OCI-LY7 (cell line): Measurements from ENCODE around the gene PPP4R3C. TPM values are rescaled to one million over a fixed set of nuclear protein-coding genes. Genes with fewer than 3 reads are reported as not detected.
"Not testable (repeated sequence)": the region's sequence is repeated elsewhere in the genome, so short reads cannot be mapped to it uniquely, and the experiment has no call there.

ENCODE experiments used
- BruUV-seq: library from RNA; stranded (reverse); fragments of 400-500 nt; replicated peaks from 2 replicates; lab custom pipeline; 2021; lab: Mats Ljungman, UMichigan
- CTCF ChIA-PET: fragments of 300-600 bp; sonication (Branson Sonifier 250); formaldehyde crosslinking; loops from one replicate; lab custom pipeline; 2022; ENCODE audit warnings: antibody characterized with exemption; ENCODE audit not compliant: unreplicated experiment; lab: Charles Lee
- POLR2A ChIA-PET: fragments of 300-600 bp; sonication (Branson Sonifier 250); formaldehyde crosslinking; loops from one replicate; lab custom pipeline; 2022; ENCODE audit warnings: antibody characterized with exemption; lab: Charles Lee
- DNase-seq: peaks from one replicate; pipeline ENCODE4 v3.0.0-alpha.2; 2015; ENCODE audit warnings: low spot score
- H2AFZ ChIP-seq: fragments of 200-600 bp; sonication (generic), shearing (Covaris generic); 2 replicates; pipeline ENCODE4 v1.6.1; 2014; ENCODE audit warnings: mild to moderate bottlenecking, antibody characterized with exemption, low read length, moderate library complexity
- H3K27ac ChIP-seq: fragments of 200-600 bp; sonication (generic); 2 replicates; pipeline ENCODE4 v1.5.1; 2014; ENCODE audit warnings: mixed run types, low read depth, mild to moderate bottlenecking, moderate library complexity, low read length, inconsistent platforms; ENCODE audit not compliant: poor library complexity, severe bottlenecking
- H3K36me3 ChIP-seq: fragments of 200-600 bp; sonication (generic); 2 replicates; pipeline ENCODE4 v1.6.1; 2014; ENCODE audit warnings: mild to moderate bottlenecking, antibody characterized with exemption, low read length, moderate library complexity, mixed read lengths; ENCODE audit not compliant: insufficient read depth
- H3K4me1 ChIP-seq: fragments of 200-600 bp; sonication (generic); 2 replicates; pipeline ENCODE4 v1.5.1; 2014; ENCODE audit warnings: mild to moderate bottlenecking, low read length; ENCODE audit not compliant: insufficient read depth, poor library complexity, severe bottlenecking
- H3K4me2 ChIP-seq: fragments of 200-600 bp; sonication (generic); 2 replicates; pipeline ENCODE4 v1.6.1; 2014; ENCODE audit warnings: mild to moderate bottlenecking, low read length
- H3K4me3 ChIP-seq: fragments of 200-600 bp; sonication (generic); 2 replicates; pipeline ENCODE4 v1.5.1; 2014; ENCODE audit warnings: mild to moderate bottlenecking, low read depth, low read length; ENCODE audit not compliant: poor library complexity, severe bottlenecking
- H3K79me2 ChIP-seq: fragments of 200-600 bp; sonication (generic); 2 replicates; pipeline ENCODE4 v1.6.1; 2016; ENCODE audit warnings: low read depth, mild to moderate bottlenecking, low read length, moderate library complexity, mixed read lengths; ENCODE audit not compliant: insufficient read depth
- H3K9me2 ChIP-seq: fragments of 200-600 bp; sonication (generic); 2 replicates; pipeline ENCODE4 v1.6.1; 2016; ENCODE audit warnings: mild to moderate bottlenecking, low read length, mixed read lengths; ENCODE audit not compliant: insufficient read depth
- H3K9me3 ChIP-seq: fragments of 200-600 bp; sonication (generic); 2 replicates; pipeline ENCODE4 v1.6.1; 2014; ENCODE audit warnings: mild to moderate bottlenecking, mixed run types, low read length, mixed read lengths
- H4K20me1 ChIP-seq: fragments of 200-600 bp; sonication (generic); 2 replicates; pipeline ENCODE4 v1.6.1; 2014; ENCODE audit warnings: mild to moderate bottlenecking, antibody characterized with exemption, low read length, moderate library complexity, mixed read lengths; ENCODE audit not compliant: insufficient read depth
- EZH2phosphoT487 ChIP-seq: fragments of 200-600 bp; sonication (generic); IDR thresholded peaks from 2 replicates; pipeline ENCODE4 v1.6.1; 2018; ENCODE audit warnings: low read depth, borderline replicate concordance, mild to moderate bottlenecking, mixed run types, antibody characterized with exemption, low read length, moderate library complexity, mixed read lengths
- intact Hi-C: fragments of 100-400 bp; cut with micrococcal nuclease; formaldehyde crosslinking; loops from one replicate; pipeline ENCODE4 v1.10.0; 2022; ENCODE audit not compliant: unreplicated experiment
- total RNA-seq, 2 experiments: library from RNA; depleted of rRNA in 1 of 2; stranded (reverse); fragments of >200 nt in 1 of 2; shearing (Covaris generic) in 1 of 2; gene quantifications; 2 replicates each; pipeline ENCODE4 v1.2.3, GENCODE V29; 2014 to 2022
- TF ChIP-seq, protein P1 (sequence below): fragments of 200-600 bp; sonication (generic); conservative IDR thresholded peaks from 2 replicates; pipeline ENCODE4 v1.5.1; 2014; ENCODE audit warnings: mild to moderate bottlenecking, antibody characterized with exemption, low read length, moderate library complexity, mixed read lengths

Gene PPP4R3C
- total RNA-seq, 2 experiments from 2014 or later, result not detected

DNA sequence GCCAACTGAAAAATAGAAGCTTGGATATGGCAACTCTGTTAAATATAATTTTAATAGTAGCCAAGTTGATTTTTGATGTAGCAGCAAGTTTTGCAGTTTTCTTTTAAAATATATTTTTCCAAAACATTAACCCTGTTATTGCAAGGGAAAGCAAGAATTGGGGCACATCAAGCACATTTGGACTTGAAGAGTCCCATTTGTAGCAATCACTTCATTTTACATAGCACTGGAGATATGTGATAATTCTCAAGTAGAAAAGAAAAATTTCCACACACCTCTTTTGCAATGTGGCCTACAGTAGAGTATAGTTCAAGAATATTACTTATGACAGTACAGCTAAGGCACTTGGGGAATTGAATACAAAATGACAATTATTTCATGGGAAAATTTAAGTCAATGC lies 1.9 kb upstream of the PPP4R3C start:
- intact Hi-C loops, result no loop called here
- H3K4me2 ChIP-seq, result no peak overlapping the region
- H2AFZ ChIP-seq, result no peak overlapping the region
- no peaks in the 10 kb centered on the region for H3K36me3 ChIP-seq
- H3K9me2 ChIP-seq, result no peaks in the 10 kb centered on the region
- no peak overlapping the region for H3K4me3 ChIP-seq
- TF ChIP-seq EZH2phosphoT487, result no peak
- TF ChIP-seq, protein P1, sequence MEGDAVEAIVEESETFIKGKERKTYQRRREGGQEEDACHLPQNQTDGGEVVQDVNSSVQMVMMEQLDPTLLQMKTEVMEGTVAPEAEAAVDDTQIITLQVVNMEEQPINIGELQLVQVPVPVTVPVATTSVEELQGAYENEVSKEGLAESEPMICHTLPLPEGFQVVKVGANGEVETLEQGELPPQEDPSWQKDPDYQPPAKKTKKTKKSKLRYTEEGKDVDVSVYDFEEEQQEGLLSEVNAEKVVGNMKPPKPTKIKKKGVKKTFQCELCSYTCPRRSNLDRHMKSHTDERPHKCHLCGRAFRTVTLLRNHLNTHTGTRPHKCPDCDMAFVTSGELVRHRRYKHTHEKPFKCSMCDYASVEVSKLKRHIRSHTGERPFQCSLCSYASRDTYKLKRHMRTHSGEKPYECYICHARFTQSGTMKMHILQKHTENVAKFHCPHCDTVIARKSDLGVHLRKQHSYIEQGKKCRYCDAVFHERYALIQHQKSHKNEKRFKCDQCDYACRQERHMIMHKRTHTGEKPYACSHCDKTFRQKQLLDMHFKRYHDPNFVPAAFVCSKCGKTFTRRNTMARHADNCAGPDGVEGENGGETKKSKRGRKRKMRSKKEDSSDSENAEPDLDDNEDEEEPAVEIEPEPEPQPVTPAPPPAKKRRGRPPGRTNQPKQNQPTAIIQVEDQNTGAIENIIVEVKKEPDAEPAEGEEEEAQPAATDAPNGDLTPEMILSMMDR, result no peak
- no TSS peak for BruUV-seq
- DNase-seq, result no peak
- no peaks in the 10 kb centered on the region for H3K79me2 ChIP-seq
- H3K9me3 ChIP-seq, result no peaks in the 10 kb centered on the region
- ChIA-PET CTCF (no interaction called here), POLR2A (no interaction called here)
- no peaks in the 10 kb centered on the region for H3K4me1 ChIP-seq
- no peaks in the 10 kb centered on the region for H4K20me1 ChIP-seq
- no peak overlapping the region for H3K27ac ChIP-seq

- POLR2A ChIA-PET, CTCF ChIA-PET, intact Hi-C loops: not testable (repeated sequence)
Observed at GRCh38 chrX:27459129-27459528, 4.0 kb downstream of the PPP4R3C start.

DNA sequence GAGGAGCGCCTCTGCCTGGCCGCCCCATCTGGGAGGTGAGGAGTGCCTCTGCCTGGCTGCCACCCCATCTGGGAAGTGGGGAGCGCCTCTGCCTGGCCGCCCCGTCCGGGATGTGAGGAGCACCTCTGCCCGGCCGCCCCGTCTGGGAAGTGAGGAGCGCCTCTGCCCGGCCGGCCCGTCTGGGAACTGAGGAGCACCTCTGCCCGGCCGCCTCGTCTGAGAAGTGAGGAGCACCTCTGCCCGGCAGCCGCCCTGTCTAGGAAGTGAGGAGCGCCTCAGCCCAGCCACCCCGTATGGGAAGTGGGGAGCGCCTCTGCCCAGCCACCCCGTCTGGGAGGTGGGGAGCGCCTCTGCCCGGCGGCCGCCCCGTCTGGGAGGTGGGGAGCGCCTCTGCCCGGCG lies 4.6 kb downstream of the PPP4R3C start:
- H3K9me2 ChIP-seq, CTCF ChIA-PET, H3K4me3 ChIP-seq, BruUV-seq, intact Hi-C loops, POLR2A ChIA-PET, H2AFZ ChIP-seq, H3K36me3 ChIP-seq, DNase-seq, H3K4me1 ChIP-seq, H4K20me1 ChIP-seq, H3K9me3 ChIP-seq, H3K79me2 ChIP-seq, H3K27ac ChIP-seq, H3K4me2 ChIP-seq: not testable (repeated sequence)

More at GRCh38 chrX:27459129-27459528, 4.0 kb downstream of the PPP4R3C start:
- not testable (repeated sequence) for H3K36me3 ChIP-seq, H2AFZ ChIP-seq, H3K9me3 ChIP-seq, H3K27ac ChIP-seq, DNase-seq, H3K4me1 ChIP-seq, BruUV-seq, H3K9me2 ChIP-seq, H3K79me2 ChIP-seq, H3K4me2 ChIP-seq, H4K20me1 ChIP-seq, H3K4me3 ChIP-seq

- no peak overlapping the region for H2AFZ ChIP-seq
- intact Hi-C loops, result no loop called here
- DNase-seq, result no peak
- H3K9me2 ChIP-seq, result no peaks in the 10 kb centered on the region
- ChIA-PET CTCF (no interaction called here), POLR2A (no interaction called here)
- no peaks in the 10 kb centered on the region for H4K20me1 ChIP-seq
- H3K4me2 ChIP-seq, result no peak overlapping the region
- no TSS peak for BruUV-seq
- H3K9me3 ChIP-seq, result no peaks in the 10 kb centered on the region
- no peaks in the 10 kb centered on the region for H3K79me2 ChIP-seq
- H3K36me3 ChIP-seq, result no peaks in the 10 kb centered on the region
- H3K4me3 ChIP-seq, result no peak overlapping the region
- H3K27ac ChIP-seq, result no peak overlapping the region
- no peak for TF ChIP-seq EZH2phosphoT487
- TF ChIP-seq, protein P1, result no peak
- H3K4me1 ChIP-seq, result no peaks in the 10 kb centered on the region
Observed at GRCh38 chrX:27451324-27451723, 11.8 kb downstream of the PPP4R3C start.
